Heart right ventricle (tissue), 16 donors: ENCODE measurements around the gene LRRC27. TPM values are rescaled to one million over a fixed set of nuclear protein-coding genes. Genes with fewer than 3 reads are reported as not detected.

Source experiments
- ATAC-seq, 8 donors: fragments of 200-7000 bp; cut with Tn5 transposase; one replicate each; pipeline ENCODE4 v1.9.1; 2020; ENCODE audit warnings: mild to moderate bottlenecking in 8 of 8, moderate library complexity in 8 of 8, moderate number of reproducible peaks in 1 of 8
- DNase-seq, 2 donors: peaks; one replicate each; pipeline ENCODE4 v3.0.0-alpha.2; 2020
- H3K27ac ChIP-seq, 10 donors: fragments of 200-600 bp; sonication (generic) in 2 of 10; one replicate each; pipeline versions ENCODE4 v1.5.0 to v1.8.0; 2020 to 2022; ENCODE audit warnings: mild to moderate bottlenecking in 3 of 10
- H3K27me3 ChIP-seq, 7 donors: fragments of 200-600 bp; one replicate each; pipeline ENCODE4 v1.8.0; 2021 to 2022; ENCODE audit warnings: mild to moderate bottlenecking in 2 of 7
- H3K36me3 ChIP-seq, 9 donors: fragments of 200-600 bp; sonication (generic) in 1 of 9; one replicate each; pipeline versions ENCODE4 v1.5.0 to v1.8.0; 2020 to 2022; ENCODE audit warnings: mild to moderate bottlenecking in 2 of 9
- H3K4me1 ChIP-seq, 9 donors: fragments of 200-600 bp; sonication (generic) in 1 of 9; one replicate each; pipeline versions ENCODE4 v1.5.0 to v1.8.0; 2020 to 2022; ENCODE audit warnings: mild to moderate bottlenecking in 4 of 9
- H3K4me3 ChIP-seq, 10 donors: fragments of 200-600 bp; sonication (generic) in 2 of 10; one replicate each; pipeline versions ENCODE4 v1.5.0 to v1.8.0; 2020 to 2022; ENCODE audit warnings: mild to moderate bottlenecking in 7 of 10, moderate library complexity in 2 of 10
- H3K9me3 ChIP-seq, 11 donors: fragments of 200-600 bp in 10 of 11; sonication (generic) in 2 of 11; one replicate each; pipeline versions ENCODE4 v1.5.0 to v1.8.0; 2013 to 2022; ENCODE audit warnings: mild to moderate bottlenecking in 2 of 11, control low read depth in 1 of 11, moderate library complexity in 1 of 11
- CTCF ChIP-seq, 9 donors: fragments of 200-600 bp; sonication (generic) in 2 of 9; IDR thresholded peaks; one replicate each; pipeline versions ENCODE4 v1.5.0 to v1.8.0; 2021 to 2022; ENCODE audit warnings: antibody characterized with exemption in 9 of 9, mild to moderate bottlenecking in 5 of 9, moderate library complexity in 1 of 9
- whole genome bisulfite sequencing, 2 donors: extraction: QIAGEN DNeasy Blood & Tissue Kit; methylation state at CpG; one replicate each; pipeline ENCODE4 v1.1.7; 2013; ENCODE audit warnings: inconsistent platforms in 1 of 2; 5-methylcytosine and 5-hydroxymethylcytosine counted together
- intact Hi-C, 10 donors: fragments of 100-400 bp; cut with DNase I; formaldehyde crosslinking; loops; one replicate each; pipeline versions ENCODE4 v1.11.1 to v1.14.2; 2022
- polyA plus RNA-seq, 2 donors: library from polyadenylated mRNA; stranded (reverse); fragments of 200-250 nt; gene quantifications; one replicate each; pipeline ENCODE4 v1.2.3, GENCODE V29; 2013
- total RNA-seq, 10 donors: library from RNA; stranded (reverse); fragmentation: NEBNext Ultra II Directional in 3 of 10; extraction: Animal tissue kit (Norgen Biotek cat#: 25700) in 3 of 10; gene quantifications; one replicate each; pipeline versions ENCODE4 v1.2.1 to v1.2.4, GENCODE V29; 2021 to 2023
- donor health status: Arrhythmogenic right ventricular cardiomyopathy.
- donor health status: ischemic (EF 13 %, LVEDD 7.1; RV severe dilation, severe dysfunction).
- donor health status: healthy with polysubstance abuse.
- donor health status: DM: no; HTN: yes; CAD: no.
- donor health status: DM: no; HTN: no; CAD: no.
- donor health status: ischemic (EF 25% LVEDD 6.9; RV normal size, moderate dysfunction).
- donor health status: ischemic (EF 25% LVEDD 5.7; RV mildly dilated, moderate dysfunction).
- donor health status: healthy.
- donor health status: DM: yes; HTN: yes; CAD: no.
- donor health status: Ischemic cardiomyopathy.
- donor health status: ischemic (EF 35%, LVEDD 5.7; RV mildly dilated, moderate dysfunction).
- donor health status: nonischemic (EF 11% LVEDD 7.7; RV severe dilation, severe dysfunction).
- donor health status: DM: yes; HTN: yes; CAD: no.
- donor health status: PGD.
- donor health status: ischemic (EF 29% LVEDD 5.4; RV normal size, mild dysfunction).
- donor health status: nonischemic (EF 23%, LVEDD 6.1; RV moderate dilation, normal function).

LRRC27 gene
- total and polyA plus RNA-seq, 12 donors, result 3.0 to 8.1 (median 4.7) TPM

DNA sequence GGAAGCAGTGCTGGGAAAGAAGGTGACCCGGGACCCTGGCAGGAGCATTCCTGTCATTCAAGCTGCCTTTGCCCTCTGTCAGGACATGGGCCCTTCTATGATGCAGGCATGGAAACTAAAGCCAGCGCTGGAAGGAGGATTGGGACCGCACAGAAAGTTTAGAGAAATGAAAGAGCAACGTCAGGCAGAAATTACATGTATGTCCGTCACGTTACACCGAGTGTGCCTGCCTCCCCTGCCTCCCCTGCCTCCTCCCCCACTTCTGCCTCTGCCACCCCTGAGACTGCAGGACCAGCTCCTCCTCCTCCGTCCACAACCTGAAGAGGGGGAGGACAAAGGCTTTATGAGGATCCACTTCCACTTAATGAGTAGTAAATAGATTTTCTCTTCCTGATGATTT is 51.1 kb downstream of the LRRC27 start:
- H3K4me1 ChIP-seq, result peaks cover 0 to 17% (median 5%) of the 10 kb centered on the region in 9 donors
- no peaks in the 10 kb centered on the region for H3K36me3 ChIP-seq
- no peaks in the 10 kb centered on the region for H3K27me3 ChIP-seq
- intact Hi-C loops, result loop anchor here in 1 of 10 donors (10.0 kb wide), 1 partner anchor 262 kb away; no protein-coding TSS in a partner anchor
- no peak for TF ChIP-seq CTCF (IDR thresholded peaks at IDR 0.05)
- H3K9me3 ChIP-seq, result peaks cover 0 to 4% (median 0%) of the 10 kb centered on the region in 11 donors
- H3K27ac ChIP-seq, result no peak overlapping the region
- WGBS, 2 donors, result 80 to 82% methylated on average over 8 of the region's 8 CpGs
- no peak for DNase-seq
- no peak for ATAC-seq
- H3K4me3 ChIP-seq, result no peak overlapping the region

GRCh38 chr10:132383751-132384196 is 51.8 kb downstream of the LRRC27 start:
- no peak for ATAC-seq
- Histone ChIP-seq H3K27me3 (no peaks in the 10 kb centered on the region), H3K9me3 (peaks cover 0 to 4% (median 0%) of the 10 kb centered on the region in 11 donors), H3K36me3 (no peaks in the 10 kb centered on the region), H3K4me1 (peaks cover 0 to 17% (median 5%) of the 10 kb centered on the region in 9 donors), H3K4me3 (no peak overlapping the region), H3K27ac (no peak overlapping the region)
- WGBS, 2 donors, result 59 to 63% methylated on average over 13 of the region's 13 CpGs
- no peak for TF ChIP-seq CTCF (IDR thresholded peaks at IDR 0.05)
- DNase-seq, result no peak
- intact Hi-C loops, result loop anchor here in 2 of 10 donors (2.0 to 10.0 kb wide), 2 partner anchors 69 to 261 kb away; no protein-coding TSS in a partner anchor

DNA sequence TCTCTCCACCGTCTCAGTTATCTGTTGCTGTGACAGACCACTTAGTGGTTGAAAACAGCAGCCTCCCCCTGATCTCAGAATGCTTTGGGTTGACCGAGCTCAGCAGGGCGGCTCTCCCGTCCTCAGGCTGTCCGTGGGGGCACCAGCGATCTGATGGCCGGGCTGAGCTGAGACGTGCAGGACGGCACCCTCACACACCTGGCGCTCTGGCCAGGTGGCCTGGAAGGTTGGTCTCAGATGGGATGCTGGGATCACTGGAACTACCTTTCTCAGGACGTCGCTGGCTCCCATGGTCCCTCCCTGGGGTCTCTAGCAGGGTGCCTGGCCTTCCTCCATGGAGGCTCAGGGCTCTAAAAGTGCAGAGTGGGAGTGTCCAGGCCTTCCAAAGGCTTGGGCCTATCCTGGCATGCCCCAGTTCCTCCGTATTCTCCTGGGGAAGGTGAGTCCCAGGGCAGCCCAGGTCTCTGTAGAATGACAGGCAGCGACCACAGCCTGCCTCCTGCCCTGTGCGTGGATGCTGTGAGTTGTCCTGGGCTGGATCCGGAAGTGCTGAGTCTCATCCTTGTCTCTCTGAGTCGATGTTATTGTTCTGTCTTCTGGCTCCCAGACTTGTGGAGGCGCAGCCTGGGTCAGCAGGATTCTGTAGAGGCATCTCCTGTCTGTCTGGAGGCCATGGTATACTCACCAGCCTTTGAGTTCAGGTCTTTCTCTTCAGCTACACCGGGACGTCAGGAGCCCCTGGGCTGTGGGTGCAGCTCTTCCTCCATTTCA is 52.8 kb downstream of the LRRC27 start:
- Histone ChIP-seq H3K27ac (no peak overlapping the region), H3K4me1 (peaks cover 3 to 25% (median 12%) of the 10 kb centered on the region in 9 donors), H3K36me3 (no peaks in the 10 kb centered on the region), H3K27me3 (no peaks in the 10 kb centered on the region), H3K9me3 (peaks cover 0 to 4% (median 0%) of the 10 kb centered on the region in 11 donors), H3K4me3 (no peak overlapping the region)
- WGBS, 2 donors, result 87 to 88% methylated on average over 20 of the region's 20 CpGs
- no peak for DNase-seq
- no peak for ATAC-seq
- intact Hi-C loops, result loop anchor here in 3 of 10 donors (2.0 to 10.0 kb wide), 3 partner anchors 67 to 260 kb away; no protein-coding TSS in a partner anchor
- no peak for TF ChIP-seq CTCF (IDR thresholded peaks at IDR 0.05)

DNA sequence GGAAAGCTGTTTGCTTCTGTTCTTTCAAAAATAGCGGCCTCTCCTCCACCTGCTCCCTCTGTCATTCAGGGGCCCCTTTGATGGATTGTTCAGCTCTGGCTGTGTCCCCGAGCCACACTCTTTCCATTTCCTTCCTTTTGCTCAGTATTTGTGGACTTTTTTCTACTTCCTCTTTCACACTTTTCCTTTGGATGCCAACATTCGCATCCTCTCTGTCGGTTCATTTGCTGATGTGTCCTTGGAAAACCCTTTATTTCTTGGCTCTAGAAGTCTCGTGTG is 53.3 kb downstream of the LRRC27 start:
- 55 to 72% methylated on average over 5 of the region's 5 CpGs for WGBS, 2 donors
- DNase-seq, result no peak
- peaks cover 3 to 25% (median 12%) of the 10 kb centered on the region in 9 donors for H3K4me1 ChIP-seq
- no peaks in the 10 kb centered on the region for H3K27me3 ChIP-seq
- H3K9me3 ChIP-seq, result peaks cover 0 to 4% (median 0%) of the 10 kb centered on the region in 11 donors
- no peak for TF ChIP-seq CTCF (IDR thresholded peaks at IDR 0.05)
- no peak for ATAC-seq
- H3K4me3 ChIP-seq, result no peak overlapping the region
- intact Hi-C loops, result loop anchor here in 3 of 10 donors (2.0 to 10.0 kb wide), 3 partner anchors 67 to 259 kb away; no protein-coding TSS in a partner anchor
- no peak overlapping the region for H3K27ac ChIP-seq
- no peaks in the 10 kb centered on the region for H3K36me3 ChIP-seq
